ENCODE measurements around the gene LCP2.

Gene LCP2

GRCh38 chr5:170297589-170298462 is at the start of gene LCP2:
LCP2 (minus strand) TSS chr5:170297777; CDS start chr5:170297611, 166 bp downstream.
- DNase-seq: peak; percentile 84

GRCh38 chr5:170347022-170347567 is 49.5 kb upstream of the LCP2 start:
- no peak for DNase-seq

- no peak for DNase-seq
Observed at GRCh38 chr5:170345971-170346370, 48.4 kb upstream of the LCP2 start.

- no peak for DNase-seq
Observed at GRCh38 chr5:170343177-170343576, 45.6 kb upstream of the LCP2 start.

- DNase-seq: no peak
Observed at GRCh38 chr5:170342153-170342725, 44.7 kb upstream of the LCP2 start.

- no peak for DNase-seq
Observed at GRCh38 chr5:170341545-170341944, 44.0 kb upstream of the LCP2 start.

- no peak for DNase-seq
Observed at GRCh38 chr5:170339780-170340167, 42.2 kb upstream of the LCP2 start.

GRCh38 chr5:170338933-170339779 is 41.6 kb upstream of the LCP2 start:
- peak; percentile 75 for DNase-seq

GRCh38 chr5:170338291-170338690 is 40.7 kb upstream of the LCP2 start:
- DNase-seq: no peak

- DNase-seq: no peak
Observed at GRCh38 chr5:170337045-170337733, 39.6 kb upstream of the LCP2 start.

- no peak for DNase-seq
Observed at GRCh38 chr5:170336065-170336464, 38.5 kb upstream of the LCP2 start.

- DNase-seq: peak; percentile 44
Observed at GRCh38 chr5:170334626-170335025, 37.0 kb upstream of the LCP2 start.

GRCh38 chr5:170333161-170333910 is 35.8 kb upstream of the LCP2 start:
- DNase-seq: peak; percentile 89

- DNase-seq: no peak
Observed at GRCh38 chr5:170332058-170332457, 34.5 kb upstream of the LCP2 start.

- DNase-seq: peak; percentile 24
Observed at GRCh38 chr5:170330568-170331054, 33.0 kb upstream of the LCP2 start.

- no peak for DNase-seq
Observed at GRCh38 chr5:170329524-170329923, 31.9 kb upstream of the LCP2 start.

- no peak for DNase-seq
Observed at GRCh38 chr5:170327829-170328228, 30.3 kb upstream of the LCP2 start.

GRCh38 chr5:170327168-170327567 is 29.6 kb upstream of the LCP2 start:
- DNase-seq: no peak

- no peak for DNase-seq
Observed at GRCh38 chr5:170319301-170319700, 21.7 kb upstream of the LCP2 start.

GRCh38 chr5:170317499-170317898 is 19.9 kb upstream of the LCP2 start:
- DNase-seq: no peak

GRCh38 chr5:170316937-170317336 is 19.4 kb upstream of the LCP2 start:
- no peak for DNase-seq

- DNase-seq: no peak
Observed at GRCh38 chr5:170315154-170315553, 17.6 kb upstream of the LCP2 start.
